K562 (cell line): ENCODE data around the gene HOTAIR. TPM values are rescaled to one million over a fixed set of nuclear protein-coding genes. Genes with fewer than 3 reads are reported as not detected.
A peak's percentile ranks its signal among the peaks of the same experiment; 100 is the strongest.

ENCODE experiments used
- CTBP1 ChIP-seq: fragments of 450-650 bp; IDR thresholded peaks from 2 replicates; pipeline ENCODE4 v1.6.1; 2016; ENCODE audit warnings: borderline replicate concordance
- ESRRA ChIP-seq: fragments of 450-650 bp; IDR thresholded peaks from 2 replicates; pipeline ENCODE4 v1.6.1; 2014; ENCODE audit warnings: low read depth, mild to moderate bottlenecking, moderate library complexity, borderline replicate concordance
- NCOA4 ChIP-seq: fragments of 450-650 bp; IDR thresholded peaks from 2 replicates; pipeline ENCODE4 v1.6.1; 2018; ENCODE audit warnings: mild to moderate bottlenecking; ENCODE audit not compliant: partially characterized antibody
- PKNOX1 ChIP-seq: fragments of 450-650 bp; IDR thresholded peaks from 2 replicates; pipeline ENCODE4 v1.6.1; 2016
- POLR2H ChIP-seq: IDR thresholded peaks from 2 replicates; pipeline ENCODE4 v1.6.1; 2016; ENCODE audit warnings: missing genetic modification characterization, low read depth, mild to moderate bottlenecking, control low read depth, missing compliant biosample characterization, moderate library complexity
- PYGO2 ChIP-seq: fragments of 450-650 bp; IDR thresholded peaks from 2 replicates; pipeline ENCODE4 v1.6.1; 2016; ENCODE audit warnings: mild to moderate bottlenecking, missing genetic modification characterization, moderate library complexity, missing compliant biosample characterization
- RAD21 ChIP-seq, 2 experiments: fragments of 250-450 bp in 1 of 2; fragments of 450-650 bp in 1 of 2; sonication (Bioruptor Pico) in 1 of 2; formaldehyde crosslinking in 1 of 2; IDR thresholded peaks in 1 of 2; conservative IDR thresholded peaks in 1 of 2; 2 replicates each; pipeline versions ENCODE4 v1.4.0 to v1.8.0; 2020 to 2022; ENCODE audit warnings: mild to moderate bottlenecking in 2 of 2, moderate library complexity in 1 of 2
- SRF ChIP-seq, 2 experiments: fragments of 250-450, 450-650 bp in 1 of 2; sonication (Bioruptor Pico) in 1 of 2; sonication (generic) in 1 of 2; formaldehyde crosslinking; IDR thresholded peaks; 2 replicates each; pipeline versions ENCODE4 v1.5.0 to v1.5.1; 2020 to 2022; ENCODE audit warnings: mild to moderate bottlenecking in 1 of 2, missing genetic modification reagents in 1 of 2
- ZHX1 ChIP-seq: fragments of 150-350 bp; conservative IDR thresholded peaks from 2 replicates; pipeline ENCODE4 v1.6.1; 2014; ENCODE audit warnings: low read length
- ZNF766 ChIP-seq: fragments of 200-800 bp; sonication (Bioruptor generic); conservative IDR thresholded peaks from 2 replicates; pipeline ENCODE4 v1.6.1; 2016; ENCODE audit warnings: missing genetic modification characterization, missing compliant biosample characterization
- ZNF830 ChIP-seq: fragments of 250-450 bp; sonication (Bioruptor Pico); IDR thresholded peaks from 2 replicates; pipeline ENCODE4 v1.5.0; 2021; ENCODE audit warnings: mild to moderate bottlenecking
- polyA plus RNA-seq, 8 experiments: library from polyadenylated mRNA; depleted of rRNA in 4 of 8; stranded (reverse) in 5 of 8; unstranded in 3 of 8; fragments of >200 nt; fragmentation: Nextera tagmentation in 2 of 8; fragmentation: Illumina TruSeq in 1 of 8; extraction: Ambion mirVana in 2 of 8; extraction: Trizol in 1 of 8; gene quantifications; 2 replicates each; pipeline versions ENCODE4 v1.2.1 to v1.2.3, GENCODE V29; 2011 to 2014; ENCODE audit warnings: inconsistent platforms in 1 of 8, missing spikeins in 1 of 8
- total RNA-seq, 7 experiments: library from RNA; depleted of rRNA in 6 of 7; stranded (reverse); fragments of >200 nt in 6 of 7; fragmentation: Illumina TruSeq in 2 of 7; extraction: Trizol in 2 of 7; gene quantifications; 2 replicates each; pipeline versions ENCODE4 v1.2.1 to v1.2.3, GENCODE V29; 2011 to 2021; ENCODE audit warnings: low replicate concordance in 1 of 7

Gene HOTAIR
- total and polyA plus RNA-seq, 9 of the 15 experiments (the other 6 are each of a cell fraction or from before 2014, with no cell fraction given) = 0.04 TPM; not detected in 8

- TF ChIP-seq CTBP1 (peak; percentile 81), POLR2H (tag) (no peak), RAD21 (CRISPR knock-in tag; conservative IDR thresholded peaks at IDR 0.05 in 1 of 2, IDR thresholded peaks at IDR 0.05 in 1 of 2) (peak; percentile 55 to 63), ESRRA (peak; percentile 62), PYGO2 (tag) (no peak), ZHX1 (no peak), PKNOX1 (no peak), ZNF830 (CRISPR knock-in tag) (0 out of 2 replicates have a peak, but pooled peaks have one; percentile 11), SRF (CRISPR knock-in tag; IDR thresholded peaks at IDR 0.05) (no peak), NCOA4 (no peak), ZNF766 (CRISPR knock-in tag) (peak; percentile 59; the same call in 1 of the 2 replicates)
- TF ChIP-seq, all 486 proteins: peak for 47
Measured at GRCh38 chr12:53948650-53949593, 25.8 kb downstream of the HOTAIR start (continued).
